ENCODE results near the gene HK2.
"Not testable (repeated sequence)": the region's sequence is repeated elsewhere in the genome, so short reads cannot be mapped to it uniquely, and the experiment has no call there.

Gene HK2

GRCh38 chr2:74821177-74822126, 12.5 kb upstream of the HK2 start:
- in situ Hi-C loops (cut with HindIII; ENCODE audit: low pct_unique_long_range_greater_than_20kb, low sequenced_read_pairs), result no loop called here
- no peak for TF ChIP-seq JUND (IDR thresholded peaks at IDR 0.05; ENCODE audit: low read depth)
- DNase-seq (ENCODE audit: low read depth in 1 of 2, low spot score in 1 of 2), result no peak

GRCh38 chr2:74822771-74823566, 11.0 kb upstream of the HK2 start:
- no peak for TF ChIP-seq JUND (IDR thresholded peaks at IDR 0.05; ENCODE audit: low read depth)
- in situ Hi-C loops (cut with HindIII; ENCODE audit: low pct_unique_long_range_greater_than_20kb, low sequenced_read_pairs), result no loop called here
- no peak for DNase-seq (ENCODE audit: low read depth in 1 of 2, low spot score in 1 of 2)

GRCh38 chr2:74824679-74825078, 9.2 kb upstream of the HK2 start:
- TF ChIP-seq JUND (IDR thresholded peaks at IDR 0.05; ENCODE audit: low read depth), result no peak
- in situ Hi-C loops (cut with HindIII; ENCODE audit: low pct_unique_long_range_greater_than_20kb, low sequenced_read_pairs), result no loop called here
- DNase-seq (ENCODE audit: low read depth in 1 of 2, low spot score in 1 of 2), result no peak

GRCh38 chr2:74828543-74828942, 5.4 kb upstream of the HK2 start:
- in situ Hi-C loops (cut with HindIII; ENCODE audit: low pct_unique_long_range_greater_than_20kb, low sequenced_read_pairs), result no loop called here
- TF ChIP-seq JUND (IDR thresholded peaks at IDR 0.05; ENCODE audit: low read depth), result no peak
- DNase-seq (ENCODE audit: low read depth in 1 of 2, low spot score in 1 of 2), result no peak

GRCh38 chr2:74831693-74832530, 2.0 kb upstream of the HK2 start:
- in situ Hi-C loops (cut with HindIII; ENCODE audit: low pct_unique_long_range_greater_than_20kb, low sequenced_read_pairs), result no loop called here
- no peak for TF ChIP-seq JUND (IDR thresholded peaks at IDR 0.05; ENCODE audit: low read depth)
- no peak for DNase-seq (ENCODE audit: low read depth in 1 of 2, low spot score in 1 of 2)

- DNase-seq (ENCODE audit: low read depth in 1 of 2, low spot score in 1 of 2), result not testable (repeated sequence)
Observed at GRCh38 chr2:74834234-74834791, 386 bp downstream of the HK2 start.

GRCh38 chr2:74834792-74835755, 1.1 kb downstream of the HK2 start:
- peak in 1 of 2 experiments; percentile 16 for DNase-seq (ENCODE audit: low read depth in 1 of 2, low spot score in 1 of 2)
- no peak for TF ChIP-seq JUND (IDR thresholded peaks at IDR 0.05; ENCODE audit: low read depth)
- in situ Hi-C loops (cut with HindIII; ENCODE audit: low pct_unique_long_range_greater_than_20kb, low sequenced_read_pairs), result no loop called here

More at GRCh38 chr2:74834234-74834791, 386 bp downstream of the HK2 start:
- in situ Hi-C loops (cut with HindIII; ENCODE audit: low pct_unique_long_range_greater_than_20kb, low sequenced_read_pairs), result not testable (repeated sequence)

- TF ChIP-seq JUND (IDR thresholded peaks at IDR 0.05; ENCODE audit: low read depth), result no peak
- in situ Hi-C loops (cut with HindIII; ENCODE audit: low pct_unique_long_range_greater_than_20kb, low sequenced_read_pairs), result no loop called here
- peak; percentile 61 to 69 for DNase-seq (ENCODE audit: low read depth in 1 of 2, low spot score in 1 of 2)
Observed at GRCh38 chr2:74835831-74836674, 2.1 kb downstream of the HK2 start.

GRCh38 chr2:74836675-74837401, 2.9 kb downstream of the HK2 start:
- no peak for TF ChIP-seq JUND (IDR thresholded peaks at IDR 0.05; ENCODE audit: low read depth)
- no peak for DNase-seq (ENCODE audit: low read depth in 1 of 2, low spot score in 1 of 2)
- in situ Hi-C loops (cut with HindIII; ENCODE audit: low pct_unique_long_range_greater_than_20kb, low sequenced_read_pairs), result no loop called here

- in situ Hi-C loops (cut with HindIII; ENCODE audit: low pct_unique_long_range_greater_than_20kb, low sequenced_read_pairs), result no loop called here
- no peak for TF ChIP-seq JUND (IDR thresholded peaks at IDR 0.05; ENCODE audit: low read depth)
- DNase-seq (ENCODE audit: low read depth in 1 of 2, low spot score in 1 of 2), result no peak
Observed at GRCh38 chr2:74841641-74842040, 7.7 kb downstream of the HK2 start.
